Mesothelial cell of epicardium (in vitro differentiated cells): ENCODE results near the gene NUBP2. TPM values are rescaled to one million over a fixed set of nuclear protein-coding genes. Genes with fewer than 3 reads are reported as not detected.

Source experiments
- DNase-seq, 2 experiments: peaks; one replicate each; pipeline ENCODE4 v3.0.0; 2021; ENCODE audit warnings: low spot score in 2 of 2; ENCODE audit not compliant: unreplicated experiment in 2 of 2
- H3K27ac Mint-ChIP-seq: 2 replicates; pipeline ENCODE4 v1.8.0; 2021; ENCODE audit warnings: mixed read lengths
- H3K27me3 Mint-ChIP-seq: 2 replicates; pipeline ENCODE4 v1.8.0; 2021; ENCODE audit warnings: low read depth, mixed read lengths
- H3K36me3 Mint-ChIP-seq: 2 replicates; pipeline ENCODE4 v1.8.0; 2021; ENCODE audit warnings: mixed read lengths
- H3K4me1 Mint-ChIP-seq: 2 replicates; pipeline ENCODE4 v1.8.0; 2021; ENCODE audit warnings: mixed read lengths
- H3K4me3 Mint-ChIP-seq: 2 replicates; pipeline ENCODE4 v1.8.0; 2021; ENCODE audit warnings: mild to moderate bottlenecking, moderate library complexity, mixed read lengths
- H3K9me3 Mint-ChIP-seq: 2 replicates; pipeline ENCODE4 v1.8.0; 2021; ENCODE audit warnings: mixed read lengths
- CTCF ChIP-seq: fragments of 200-600 bp; sonication (generic); IDR thresholded peaks from one replicate; pipeline ENCODE4 v1.5.0; 2021; ENCODE audit warnings: antibody characterized with exemption; ENCODE audit not compliant: unreplicated experiment
- total RNA-seq: library from RNA; stranded (reverse); gene quantifications from 3 replicates; pipeline ENCODE4 v1.2.1, GENCODE V29; 2021

The NUBP2 gene
- total RNA-seq, 1 donor from 2014 or later = 63.6 TPM

- no peak for DNase-seq
- Mint-ChIP-seq H3K4me1 (peaks cover 12% of the 10 kb centered on the region), H3K27ac (no peak overlapping the region), H3K4me3 (no peak overlapping the region), H3K27me3 (no peaks in the 10 kb centered on the region), H3K9me3 (no peaks in the 10 kb centered on the region), H3K36me3 (peaks cover 4% of the 10 kb centered on the region)
- TF ChIP-seq CTCF = no peak
These were observed 41.1 kb upstream of the NUBP2 start for GRCh38 chr16:1741553-1742165.

GRCh38 chr16:1743376-1744337 lies 39.1 kb upstream of the NUBP2 start:
- H3K27me3 Mint-ChIP-seq = no peaks in the 10 kb centered on the region
- no peak overlapping the region for H3K4me3 Mint-ChIP-seq
- no peak overlapping the region for H3K27ac Mint-ChIP-seq
- no peak for DNase-seq
- peaks cover 4% of the 10 kb centered on the region for H3K36me3 Mint-ChIP-seq
- TF ChIP-seq CTCF = no peak
- H3K4me1 Mint-ChIP-seq = peaks cover 12% of the 10 kb centered on the region
- no peaks in the 10 kb centered on the region for H3K9me3 Mint-ChIP-seq

GRCh38 chr16:1744338-1744840 lies 38.4 kb upstream of the NUBP2 start:
- H3K36me3 Mint-ChIP-seq = peaks cover 4% of the 10 kb centered on the region
- no peak for DNase-seq
- TF ChIP-seq CTCF = no peak
- no peaks in the 10 kb centered on the region for H3K27me3 Mint-ChIP-seq
- peaks cover 12% of the 10 kb centered on the region for H3K4me1 Mint-ChIP-seq
- no peak overlapping the region for H3K4me3 Mint-ChIP-seq
- H3K9me3 Mint-ChIP-seq = no peaks in the 10 kb centered on the region
- H3K27ac Mint-ChIP-seq = no peak overlapping the region

GRCh38 chr16:1745181-1745899 lies 37.4 kb upstream of the NUBP2 start:
- Mint-ChIP-seq H3K27ac (peak overlapping the region; percentile 92), H3K36me3 (peaks cover 6% of the 10 kb centered on the region), H3K4me3 (no peak overlapping the region), H3K4me1 (peaks cover 12% of the 10 kb centered on the region), H3K27me3 (no peaks in the 10 kb centered on the region), H3K9me3 (no peaks in the 10 kb centered on the region)
- no peak for TF ChIP-seq CTCF
- DNase-seq = no peak

- Mint-ChIP-seq H3K4me3 (no peak overlapping the region), H3K36me3 (peaks cover 6% of the 10 kb centered on the region), H3K27ac (peak overlapping the region; percentile 92), H3K27me3 (no peaks in the 10 kb centered on the region), H3K9me3 (no peaks in the 10 kb centered on the region), H3K4me1 (peaks cover 12% of the 10 kb centered on the region)
- no peak for TF ChIP-seq CTCF
- DNase-seq = no peak
These were observed 36.7 kb upstream of the NUBP2 start for GRCh38 chr16:1745900-1746692.
